ACC112 (cell line): Measurements from ENCODE around the gene GDPD4.

ENCODE experiments used
- H2AFZ ChIP-seq: fragments of 200-600 bp; sonication (generic); one replicate; pipeline ENCODE4 v1.6.0; 2017; ENCODE audit warnings: antibody characterized with exemption, low read length; ENCODE audit not compliant: unreplicated experiment
- H3K27ac ChIP-seq: fragments of 200-600 bp; sonication (generic); 2 replicates; pipeline ENCODE4 v1.5.1; 2014; ENCODE audit warnings: low read depth, mild to moderate bottlenecking, antibody characterized with exemption, low read length, moderate library complexity
- H3K27me3 ChIP-seq: fragments of 200-600 bp; sonication (generic); 2 replicates; pipeline ENCODE4 v1.6.1; 2014; ENCODE audit warnings: mild to moderate bottlenecking, antibody characterized with exemption, low read length, moderate library complexity, mixed read lengths; ENCODE audit not compliant: insufficient read depth
- H3K36me3 ChIP-seq: fragments of 200-600 bp; sonication (generic); 2 replicates; pipeline ENCODE4 v1.6.1; 2016; ENCODE audit warnings: mild to moderate bottlenecking, antibody characterized with exemption, low read length, moderate library complexity, mixed read lengths; ENCODE audit not compliant: insufficient read depth
- H3K4me1 ChIP-seq: fragments of 200-600 bp; sonication (generic); one replicate; pipeline ENCODE4 v1.6.1; 2016; ENCODE audit warnings: low read length, mixed read lengths; ENCODE audit not compliant: insufficient read depth, unreplicated experiment, control insufficient read depth
- H3K4me3 ChIP-seq: fragments of 200-600 bp; sonication (generic); 2 replicates; pipeline ENCODE4 v1.5.1; 2014; ENCODE audit warnings: mild to moderate bottlenecking, low read depth, low read length
- H3K79me2 ChIP-seq: fragments of 200-600 bp; sonication (generic); one replicate; pipeline ENCODE4 v1.6.0; 2016; ENCODE audit warnings: low read length; ENCODE audit not compliant: control insufficient read depth, unreplicated experiment, insufficient read depth

GDPD4 gene

GRCh38 chr11:77189588-77190210, 111.8 kb downstream of the GDPD4 start:
- H3K4me3 ChIP-seq, result no peak overlapping the region
- no peaks in the 10 kb centered on the region for H3K4me1 ChIP-seq
- no peak overlapping the region for H3K27ac ChIP-seq
- no peaks in the 10 kb centered on the region for H3K36me3 ChIP-seq
- no peak overlapping the region for H2AFZ ChIP-seq
- H3K27me3 ChIP-seq, result no peaks in the 10 kb centered on the region; the same call in 1 of the 2 replicates
- no peaks in the 10 kb centered on the region for H3K79me2 ChIP-seq

DNA sequence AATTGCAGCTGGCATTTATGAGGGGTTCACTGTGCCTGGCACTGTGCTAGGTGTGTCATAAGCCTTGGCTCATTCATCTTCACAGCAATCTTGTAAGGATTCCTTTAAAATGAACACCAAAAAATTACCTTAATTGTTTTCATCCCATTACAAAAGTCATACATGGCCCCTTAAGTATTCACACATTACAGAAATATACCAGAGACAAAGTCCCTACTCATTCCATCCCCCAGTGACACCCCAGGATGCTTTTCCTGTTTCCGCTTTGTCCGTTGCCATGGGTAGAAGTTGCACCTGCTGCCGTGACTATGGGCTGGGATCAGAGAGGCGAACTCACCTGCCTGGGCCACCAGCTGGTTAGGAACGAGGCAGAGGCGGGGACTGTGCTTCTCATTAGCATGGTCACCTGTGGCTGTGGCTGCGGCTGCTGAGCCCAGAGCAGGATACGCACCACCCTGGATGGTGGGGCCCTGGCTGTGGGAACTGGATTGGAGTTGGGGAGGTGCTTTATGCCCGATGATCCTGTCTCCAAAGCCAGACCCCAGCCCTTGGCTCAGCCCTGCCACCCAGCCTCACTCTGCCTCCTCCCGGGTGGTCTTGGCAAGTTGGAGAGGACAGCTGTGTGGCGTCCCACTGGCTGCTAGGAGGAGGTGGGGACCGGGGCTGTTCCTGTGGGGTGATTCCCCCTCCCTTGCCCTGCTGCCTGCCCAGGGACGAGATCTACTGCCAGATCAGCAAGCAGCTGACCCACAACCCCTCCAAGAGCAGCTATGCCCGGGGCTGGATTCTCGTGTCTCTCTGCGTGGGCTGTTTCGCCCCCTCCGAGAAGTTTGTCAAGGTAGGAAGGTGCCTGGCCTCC, 112.6 kb downstream of the GDPD4 start:
- no peaks in the 10 kb centered on the region for H3K36me3 ChIP-seq

GRCh38 chr11:77187776-77188632, 113.5 kb downstream of the GDPD4 start:
- H3K4me3 ChIP-seq, result no peak overlapping the region
- H3K36me3 ChIP-seq, result no peaks in the 10 kb centered on the region
- no peaks in the 10 kb centered on the region for H3K79me2 ChIP-seq
- H3K27me3 ChIP-seq, result no peaks in the 10 kb centered on the region; the same call in 1 of the 2 replicates
- no peak overlapping the region for H2AFZ ChIP-seq
- H3K27ac ChIP-seq, result no peak overlapping the region
- no peaks in the 10 kb centered on the region for H3K4me1 ChIP-seq

More for the DNA sequence above, 112.6 kb downstream of the GDPD4 start:
- Histone ChIP-seq H3K4me1 (no peaks in the 10 kb centered on the region), H3K79me2 (no peaks in the 10 kb centered on the region), H2AFZ (no peak overlapping the region), H3K27ac (no peak overlapping the region), H3K27me3 (no peaks in the 10 kb centered on the region; the same call in 1 of the 2 replicates), H3K4me3 (no peak overlapping the region)

GRCh38 chr11:77187111-77187750, 114.3 kb downstream of the GDPD4 start:
- Histone ChIP-seq H3K79me2 (no peaks in the 10 kb centered on the region), H3K4me1 (no peaks in the 10 kb centered on the region), H2AFZ (no peak overlapping the region), H3K36me3 (no peaks in the 10 kb centered on the region), H3K4me3 (no peak overlapping the region), H3K27me3 (no peaks in the 10 kb centered on the region; the same call in 1 of the 2 replicates), H3K27ac (no peak overlapping the region)

- Histone ChIP-seq H3K4me1 (no peaks in the 10 kb centered on the region), H3K27me3 (no peaks in the 10 kb centered on the region; the same call in 1 of the 2 replicates), H2AFZ (no peak overlapping the region), H3K79me2 (no peaks in the 10 kb centered on the region), H3K36me3 (no peaks in the 10 kb centered on the region), H3K4me3 (no peak overlapping the region), H3K27ac (no peak overlapping the region)
Measured at GRCh38 chr11:77186302-77186701, 115.2 kb downstream of the GDPD4 start.

DNA sequence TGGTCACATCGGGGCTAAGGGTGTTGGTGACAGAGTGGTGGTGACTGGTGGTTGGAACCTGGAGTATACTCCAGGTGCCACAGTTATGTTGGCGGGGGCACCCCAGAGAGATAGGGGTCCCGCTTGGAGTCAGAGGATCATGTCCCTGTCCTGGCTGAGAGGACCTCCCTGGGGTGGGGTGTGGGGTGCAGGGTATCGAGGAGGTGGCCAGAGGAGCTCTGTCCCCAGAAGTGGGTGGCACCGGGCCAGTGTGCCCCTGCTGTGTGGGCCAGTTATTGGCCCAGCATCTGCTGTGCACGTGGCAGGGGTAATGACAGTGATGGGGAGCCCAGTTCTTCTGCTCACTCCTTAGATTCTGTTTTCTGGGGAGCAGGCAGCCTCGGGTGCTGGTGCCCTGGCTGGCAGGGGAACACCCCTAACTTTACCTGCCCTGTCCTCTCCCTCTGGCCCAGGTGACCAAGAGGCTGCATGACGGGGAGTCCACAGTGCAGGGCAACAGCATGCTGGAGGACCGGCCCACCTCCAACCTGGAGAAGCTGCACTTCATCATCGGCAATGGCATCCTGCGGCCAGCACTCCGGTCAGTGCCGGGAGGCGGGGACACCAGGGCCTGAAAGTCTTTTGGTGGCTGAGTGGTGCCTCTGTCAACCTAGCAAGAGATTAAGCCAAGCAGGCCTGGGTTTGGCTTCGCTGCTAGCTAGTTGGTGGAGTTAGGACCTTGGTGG, 117.2 kb downstream of the GDPD4 start:
- H3K27me3 ChIP-seq, result no peaks in the 10 kb centered on the region; the same call in 1 of the 2 replicates
- H3K4me3 ChIP-seq, result no peak overlapping the region
- H3K27ac ChIP-seq, result no peak overlapping the region
- no peaks in the 10 kb centered on the region for H3K79me2 ChIP-seq
- H2AFZ ChIP-seq, result no peak overlapping the region
- H3K36me3 ChIP-seq, result no peaks in the 10 kb centered on the region
- H3K4me1 ChIP-seq, result no peaks in the 10 kb centered on the region

DNA sequence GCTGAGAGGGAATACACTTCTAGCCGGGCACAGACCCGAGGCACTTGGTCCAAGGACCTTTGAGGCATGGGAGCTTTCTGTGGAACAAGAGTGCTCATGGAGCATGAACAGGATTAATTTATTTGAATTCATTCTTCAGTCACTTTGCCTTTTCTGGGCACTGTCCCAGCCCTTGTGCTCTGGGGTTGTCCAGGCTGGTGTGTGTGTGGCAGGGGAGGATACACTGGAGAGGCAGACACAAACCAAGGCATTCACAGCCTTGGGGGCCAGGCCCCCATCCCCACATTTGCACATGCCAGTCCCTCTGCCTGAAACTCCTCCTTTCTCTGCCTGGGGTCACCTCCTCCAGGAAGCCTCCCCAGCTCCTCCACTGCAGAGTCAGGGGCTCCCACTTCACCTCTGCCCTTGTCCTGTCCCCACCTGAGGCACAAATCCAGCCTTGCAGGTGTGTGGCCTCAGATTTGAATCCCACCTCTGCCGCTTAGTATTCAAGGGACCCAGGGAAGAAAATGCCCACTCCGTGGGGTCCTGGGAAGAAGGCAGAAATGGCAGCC, 118.0 kb downstream of the GDPD4 start:
- H3K27ac ChIP-seq, result no peak overlapping the region
- no peaks in the 10 kb centered on the region for H3K4me1 ChIP-seq
- H2AFZ ChIP-seq, result no peak overlapping the region
- no peaks in the 10 kb centered on the region for H3K36me3 ChIP-seq
- no peaks in the 10 kb centered on the region; the same call in 1 of the 2 replicates for H3K27me3 ChIP-seq
- no peaks in the 10 kb centered on the region for H3K79me2 ChIP-seq
- H3K4me3 ChIP-seq, result no peak overlapping the region

DNA sequence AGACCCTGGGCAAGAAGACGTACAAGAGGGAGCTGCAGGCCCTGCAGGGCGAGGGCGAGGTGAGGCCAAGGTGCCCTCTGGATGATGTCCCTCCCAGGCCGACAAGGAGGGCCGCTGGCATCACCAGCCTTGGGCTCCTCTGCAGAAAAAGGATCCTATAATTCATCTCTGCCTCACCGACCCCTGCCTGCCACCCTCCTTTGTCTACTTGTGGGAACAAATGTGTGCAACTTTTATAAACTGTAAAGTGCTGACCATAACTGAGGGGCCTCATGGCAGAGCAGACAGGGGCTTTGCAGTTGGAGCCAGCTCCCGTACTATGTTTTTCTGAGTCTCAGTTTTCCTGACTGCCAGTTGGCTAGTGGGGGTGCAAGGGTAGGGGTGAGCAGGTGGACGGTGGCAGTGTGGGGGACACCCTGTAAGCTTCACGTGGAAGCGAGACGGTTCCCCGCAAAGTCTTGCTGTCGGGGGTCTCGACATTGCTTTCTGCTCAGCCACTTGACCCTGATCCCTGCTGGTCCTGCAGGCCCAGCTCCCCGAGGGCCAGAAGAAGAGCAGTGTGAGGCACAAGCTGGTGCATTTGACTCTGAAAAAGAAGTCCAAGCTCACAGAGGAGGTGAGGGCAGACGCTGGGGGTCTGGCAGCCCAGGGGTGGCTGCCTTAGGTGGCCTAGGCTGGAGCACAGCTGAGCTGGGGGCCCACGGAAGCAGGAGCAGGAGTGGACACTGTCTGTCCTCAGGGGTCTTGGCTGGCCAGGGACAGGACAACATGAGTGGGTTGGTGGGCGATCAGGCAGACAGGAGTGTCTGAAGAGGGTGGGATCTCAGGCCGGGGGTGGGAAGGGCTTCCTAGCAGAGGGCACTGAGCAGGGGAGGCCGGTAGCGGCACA, 118.7 kb downstream of the GDPD4 start:
- no peaks in the 10 kb centered on the region; the same call in 1 of the 2 replicates for H3K27me3 ChIP-seq
- no peak overlapping the region for H2AFZ ChIP-seq
- H3K27ac ChIP-seq, result no peak overlapping the region
- H3K4me1 ChIP-seq, result no peaks in the 10 kb centered on the region
- no peak overlapping the region for H3K4me3 ChIP-seq
- H3K36me3 ChIP-seq, result no peaks in the 10 kb centered on the region
- no peaks in the 10 kb centered on the region for H3K79me2 ChIP-seq
